Amniotic stem cell (primary cell): ENCODE data around the gene EBLN2.

Experiments used
- DNase-seq: peaks from one replicate; lab custom pipeline; 2025; lab: John Stamatoyannopoulos, UW

The EBLN2 gene

GRCh38 chr3:73061416-73061815 lies at the start of gene EBLN2:
Gene EBLN2 (plus strand): TSS chr3:73061659. CDS start chr3:73062082, 423 bp downstream.
- DNase-seq = no peak

- DNase-seq = no peak
Observed at GRCh38 chr3:73018298-73018697, 43.2 kb upstream of the EBLN2 start.

- DNase-seq = no peak
Observed at GRCh38 chr3:73018790-73019441, 42.5 kb upstream of the EBLN2 start.

GRCh38 chr3:73021301-73021835 lies 40.1 kb upstream of the EBLN2 start:
- DNase-seq = no peak

- DNase-seq = no peak
Observed at GRCh38 chr3:73024836-73025235, 36.6 kb upstream of the EBLN2 start.

- no peak for DNase-seq
Observed at GRCh38 chr3:73026111-73026759, 35.2 kb upstream of the EBLN2 start.

GRCh38 chr3:73026760-73027113 lies 34.7 kb upstream of the EBLN2 start:
- DNase-seq = no peak

- no peak for DNase-seq
Observed at GRCh38 chr3:73028803-73029202, 32.7 kb upstream of the EBLN2 start.

- DNase-seq = no peak
Observed at GRCh38 chr3:73029321-73029796, 32.1 kb upstream of the EBLN2 start.

- no peak for DNase-seq
Observed at GRCh38 chr3:73030073-73030597, 31.3 kb upstream of the EBLN2 start.

- no peak for DNase-seq
Observed at GRCh38 chr3:73031573-73032103, 29.8 kb upstream of the EBLN2 start.

GRCh38 chr3:73036694-73037591 lies 24.5 kb upstream of the EBLN2 start:
- DNase-seq = no peak

- DNase-seq = no peak
Observed at GRCh38 chr3:73041537-73041936, 19.9 kb upstream of the EBLN2 start.

- DNase-seq = no peak
Observed at GRCh38 chr3:73043414-73043813, 18.0 kb upstream of the EBLN2 start.

GRCh38 chr3:73045391-73045790 lies 16.1 kb upstream of the EBLN2 start:
- DNase-seq = no peak

GRCh38 chr3:73046195-73046594 lies 15.3 kb upstream of the EBLN2 start:
- DNase-seq = no peak

- no peak for DNase-seq
Observed at GRCh38 chr3:73049319-73049718, 12.1 kb upstream of the EBLN2 start.

- DNase-seq = no peak
Observed at GRCh38 chr3:73052857-73053256, 8.6 kb upstream of the EBLN2 start.

- DNase-seq = no peak
Observed at GRCh38 chr3:73055583-73055982, 5.9 kb upstream of the EBLN2 start.

- DNase-seq = no peak
Observed at GRCh38 chr3:73056014-73056844, 5.2 kb upstream of the EBLN2 start.

GRCh38 chr3:73056845-73057150 lies 4.7 kb upstream of the EBLN2 start:
- no peak for DNase-seq
